ENCODE measurements around the gene PKP1. TPM values are rescaled to one million over a fixed set of nuclear protein-coding genes. Genes with fewer than 3 reads are reported as not detected.

The PKP1 gene
- total RNA-seq, 1 experiment from 2014 or later = not detected

- Histone ChIP-seq H3K4me3 (no peak overlapping the region), H3K36me3 (no peaks in the 10 kb centered on the region), H3K27me3 (no peaks in the 10 kb centered on the region), H3K9me3 (no peaks in the 10 kb centered on the region)
- no peak for DNase-seq
Observed at GRCh38 chr1:201347498-201348210, 64.3 kb downstream of the PKP1 start.

GRCh38 chr1:201348211-201348566 is 64.9 kb downstream of the PKP1 start:
- Histone ChIP-seq H3K36me3 (no peaks in the 10 kb centered on the region), H3K4me3 (no peak overlapping the region), H3K27me3 (no peaks in the 10 kb centered on the region), H3K9me3 (no peaks in the 10 kb centered on the region)
- peak; percentile 62 for DNase-seq

- H3K9me3 ChIP-seq = no peaks in the 10 kb centered on the region
- no peak overlapping the region for H3K4me3 ChIP-seq
- no peaks in the 10 kb centered on the region for H3K36me3 ChIP-seq
- no peaks in the 10 kb centered on the region for H3K27me3 ChIP-seq
- no peak for DNase-seq
Observed at GRCh38 chr1:201349092-201349491, 65.8 kb downstream of the PKP1 start.

GRCh38 chr1:201350361-201350725 is 67.0 kb downstream of the PKP1 start:
- no peaks in the 10 kb centered on the region for H3K36me3 ChIP-seq
- no peak overlapping the region for H3K4me3 ChIP-seq
- no peaks in the 10 kb centered on the region for H3K27me3 ChIP-seq
- H3K9me3 ChIP-seq = no peaks in the 10 kb centered on the region
- DNase-seq = no peak

- H3K36me3 ChIP-seq = no peaks in the 10 kb centered on the region
- H3K9me3 ChIP-seq = no peaks in the 10 kb centered on the region
- no peak overlapping the region for H3K4me3 ChIP-seq
- no peak for DNase-seq
- H3K27me3 ChIP-seq = no peaks in the 10 kb centered on the region
Observed at GRCh38 chr1:201350884-201351283, 67.6 kb downstream of the PKP1 start.

GRCh38 chr1:201351617-201352016 is 68.3 kb downstream of the PKP1 start:
- no peak for DNase-seq
- Histone ChIP-seq H3K9me3 (no peaks in the 10 kb centered on the region), H3K27me3 (no peaks in the 10 kb centered on the region), H3K4me3 (no peak overlapping the region), H3K36me3 (no peaks in the 10 kb centered on the region)

GRCh38 chr1:201353186-201353940 is 70.1 kb downstream of the PKP1 start:
- no peaks in the 10 kb centered on the region for H3K9me3 ChIP-seq
- H3K36me3 ChIP-seq = no peaks in the 10 kb centered on the region
- no peak for DNase-seq
- no peak overlapping the region for H3K4me3 ChIP-seq
- H3K27me3 ChIP-seq = no peaks in the 10 kb centered on the region

GRCh38 chr1:201354151-201354900 is 71.0 kb downstream of the PKP1 start:
- Histone ChIP-seq H3K4me3 (no peak overlapping the region), H3K9me3 (no peaks in the 10 kb centered on the region), H3K27me3 (no peaks in the 10 kb centered on the region), H3K36me3 (no peaks in the 10 kb centered on the region)
- no peak for DNase-seq

- no peak for DNase-seq
- Histone ChIP-seq H3K4me3 (no peak overlapping the region), H3K36me3 (no peaks in the 10 kb centered on the region), H3K9me3 (no peaks in the 10 kb centered on the region), H3K27me3 (no peaks in the 10 kb centered on the region)
Observed at GRCh38 chr1:201354901-201355295, 71.6 kb downstream of the PKP1 start.

GRCh38 chr1:201355471-201355870 is 72.2 kb downstream of the PKP1 start:
- H3K4me3 ChIP-seq = no peak overlapping the region
- H3K9me3 ChIP-seq = no peaks in the 10 kb centered on the region
- no peaks in the 10 kb centered on the region for H3K27me3 ChIP-seq
- H3K36me3 ChIP-seq = no peaks in the 10 kb centered on the region
- no peak for DNase-seq

GRCh38 chr1:201356236-201356635 is 72.9 kb downstream of the PKP1 start:
- no peak for DNase-seq
- no peaks in the 10 kb centered on the region for H3K27me3 ChIP-seq
- H3K4me3 ChIP-seq = no peak overlapping the region
- H3K36me3 ChIP-seq = no peaks in the 10 kb centered on the region
- H3K9me3 ChIP-seq = no peaks in the 10 kb centered on the region

GRCh38 chr1:201356701-201357100 is 73.4 kb downstream of the PKP1 start:
- no peaks in the 10 kb centered on the region for H3K36me3 ChIP-seq
- DNase-seq = no peak
- H3K9me3 ChIP-seq = no peaks in the 10 kb centered on the region
- no peaks in the 10 kb centered on the region for H3K27me3 ChIP-seq
- no peak overlapping the region for H3K4me3 ChIP-seq

- H3K36me3 ChIP-seq = no peaks in the 10 kb centered on the region
- no peak overlapping the region for H3K4me3 ChIP-seq
- no peak for DNase-seq
- no peaks in the 10 kb centered on the region for H3K9me3 ChIP-seq
- no peaks in the 10 kb centered on the region for H3K27me3 ChIP-seq
Observed at GRCh38 chr1:201357211-201357610, 73.9 kb downstream of the PKP1 start.

GRCh38 chr1:201357636-201358348 is 74.5 kb downstream of the PKP1 start:
- no peak for DNase-seq
- no peaks in the 10 kb centered on the region for H3K9me3 ChIP-seq
- H3K4me3 ChIP-seq = no peak overlapping the region
- H3K27me3 ChIP-seq = no peaks in the 10 kb centered on the region
- no peaks in the 10 kb centered on the region for H3K36me3 ChIP-seq

- Histone ChIP-seq H3K4me3 (no peak overlapping the region), H3K27me3 (no peaks in the 10 kb centered on the region), H3K9me3 (no peaks in the 10 kb centered on the region), H3K36me3 (no peaks in the 10 kb centered on the region)
- DNase-seq = no peak
Observed at GRCh38 chr1:201358596-201358995, 75.3 kb downstream of the PKP1 start.

GRCh38 chr1:201359031-201359872 is 75.9 kb downstream of the PKP1 start:
- no peaks in the 10 kb centered on the region for H3K9me3 ChIP-seq
- H3K27me3 ChIP-seq = no peaks in the 10 kb centered on the region
- no peak overlapping the region for H3K4me3 ChIP-seq
- DNase-seq = no peak
- H3K36me3 ChIP-seq = no peaks in the 10 kb centered on the region

All from MG63 (cell line).